ENCODE data around the gene BABAM2. TPM values are rescaled to one million over a fixed set of nuclear protein-coding genes. Genes with fewer than 3 reads are reported as not detected.

BABAM2 gene
- total and polyA plus RNA-seq, 2 experiments from 2014 or later: 17.8 to 21.5 TPM

DNA sequence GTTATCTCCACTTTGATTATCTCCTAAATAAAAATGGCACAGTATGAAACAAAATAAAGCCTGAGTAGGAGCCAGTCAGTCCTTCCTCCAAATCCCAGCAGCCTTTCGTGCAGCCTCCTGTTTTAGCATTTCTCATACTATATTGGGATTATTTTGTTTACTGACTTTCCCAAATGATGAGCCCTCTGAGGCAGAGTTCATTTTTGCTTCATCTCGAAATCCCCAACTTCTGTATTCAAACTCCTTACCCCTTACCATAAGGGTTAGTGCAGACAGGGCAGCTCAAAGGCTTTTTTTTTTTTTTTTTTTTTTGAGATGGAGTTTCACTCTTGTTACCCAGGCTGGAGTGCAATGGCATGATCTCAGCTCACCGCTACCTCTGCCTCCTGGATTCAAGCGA, 388.8 kb downstream of the BABAM2 start (continued):
- TF ChIP-seq, protein P1, sequence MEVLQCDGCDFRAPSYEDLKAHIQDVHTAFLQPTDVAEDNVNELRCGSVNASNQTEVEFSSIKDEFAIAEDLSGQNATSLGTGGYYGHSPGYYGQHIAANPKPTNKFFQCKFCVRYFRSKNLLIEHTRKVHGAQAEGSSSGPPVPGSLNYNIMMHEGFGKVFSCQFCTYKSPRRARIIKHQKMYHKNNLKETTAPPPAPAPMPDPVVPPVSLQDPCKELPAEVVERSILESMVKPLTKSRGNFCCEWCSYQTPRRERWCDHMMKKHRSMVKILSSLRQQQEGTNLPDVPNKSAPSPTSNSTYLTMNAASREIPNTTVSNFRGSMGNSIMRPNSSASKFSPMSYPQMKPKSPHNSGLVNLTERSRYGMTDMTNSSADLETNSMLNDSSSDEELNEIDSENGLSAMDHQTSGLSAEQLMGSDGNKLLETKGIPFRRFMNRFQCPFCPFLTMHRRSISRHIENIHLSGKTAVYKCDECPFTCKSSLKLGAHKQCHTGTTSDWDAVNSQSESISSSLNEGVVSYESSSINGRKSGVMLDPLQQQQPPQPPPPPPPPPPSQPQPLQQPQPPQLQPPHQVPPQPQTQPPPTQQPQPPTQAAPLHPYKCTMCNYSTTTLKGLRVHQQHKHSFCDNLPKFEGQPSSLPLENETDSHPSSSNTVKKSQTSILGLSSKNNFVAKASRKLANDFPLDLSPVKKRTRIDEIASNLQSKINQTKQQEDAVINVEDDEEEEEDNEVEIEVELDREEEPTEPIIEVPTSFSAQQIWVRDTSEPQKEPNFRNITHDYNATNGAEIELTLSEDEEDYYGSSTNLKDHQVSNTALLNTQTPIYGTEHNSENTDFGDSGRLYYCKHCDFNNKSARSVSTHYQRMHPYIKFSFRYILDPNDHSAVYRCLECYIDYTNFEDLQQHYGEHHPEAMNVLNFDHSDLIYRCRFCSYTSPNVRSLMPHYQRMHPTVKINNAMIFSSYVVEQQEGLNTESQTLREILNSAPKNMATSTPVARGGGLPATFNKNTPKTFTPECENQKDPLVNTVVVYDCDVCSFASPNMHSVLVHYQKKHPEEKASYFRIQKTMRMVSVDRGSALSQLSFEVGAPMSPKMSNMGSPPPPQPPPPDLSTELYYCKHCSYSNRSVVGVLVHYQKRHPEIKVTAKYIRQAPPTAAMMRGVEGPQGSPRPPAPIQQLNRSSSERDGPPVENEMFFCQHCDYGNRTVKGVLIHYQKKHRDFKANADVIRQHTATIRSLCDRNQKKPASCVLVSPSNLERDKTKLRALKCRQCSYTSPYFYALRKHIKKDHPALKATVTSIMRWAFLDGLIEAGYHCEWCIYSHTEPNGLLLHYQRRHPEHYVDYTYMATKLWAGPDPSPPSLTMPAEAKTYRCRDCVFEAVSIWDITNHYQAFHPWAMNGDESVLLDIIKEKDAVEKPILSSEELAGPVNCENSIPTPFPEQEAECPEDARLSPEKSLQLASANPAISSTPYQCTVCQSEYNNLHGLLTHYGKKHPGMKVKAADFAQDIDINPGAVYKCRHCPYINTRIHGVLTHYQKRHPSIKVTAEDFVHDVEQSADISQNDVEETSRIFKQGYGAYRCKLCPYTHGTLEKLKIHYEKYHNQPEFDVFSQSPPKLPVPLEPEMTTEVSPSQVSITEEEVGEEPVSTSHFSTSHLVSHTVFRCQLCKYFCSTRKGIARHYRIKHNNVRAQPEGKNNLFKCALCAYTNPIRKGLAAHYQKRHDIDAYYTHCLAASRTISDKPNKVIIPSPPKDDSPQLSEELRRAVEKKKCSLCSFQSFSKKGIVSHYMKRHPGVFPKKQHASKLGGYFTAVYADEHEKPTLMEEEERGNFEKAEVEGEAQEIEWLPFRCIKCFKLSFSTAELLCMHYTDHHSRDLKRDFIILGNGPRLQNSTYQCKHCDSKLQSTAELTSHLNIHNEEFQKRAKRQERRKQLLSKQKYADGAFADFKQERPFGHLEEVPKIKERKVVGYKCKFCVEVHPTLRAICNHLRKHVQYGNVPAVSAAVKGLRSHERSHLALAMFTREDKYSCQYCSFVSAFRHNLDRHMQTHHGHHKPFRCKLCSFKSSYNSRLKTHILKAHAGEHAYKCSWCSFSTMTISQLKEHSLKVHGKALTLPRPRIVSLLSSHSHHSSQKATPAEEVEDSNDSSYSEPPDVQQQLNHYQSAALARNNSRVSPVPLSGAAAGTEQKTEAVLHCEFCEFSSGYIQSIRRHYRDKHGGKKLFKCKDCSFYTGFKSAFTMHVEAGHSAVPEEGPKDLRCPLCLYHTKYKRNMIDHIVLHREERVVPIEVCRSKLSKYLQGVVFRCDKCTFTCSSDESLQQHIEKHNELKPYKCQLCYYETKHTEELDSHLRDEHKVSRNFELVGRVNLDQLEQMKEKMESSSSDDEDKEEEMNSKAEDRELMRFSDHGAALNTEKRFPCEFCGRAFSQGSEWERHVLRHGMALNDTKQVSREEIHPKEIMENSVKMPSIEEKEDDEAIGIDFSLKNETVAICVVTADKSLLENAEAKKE (CRISPR knock-in tag; IDR thresholded peaks at IDR 0.05): no peak
- TF ChIP-seq ZNF331 (CRISPR knock-in tag; IDR thresholded peaks at IDR 0.05; ENCODE audit: low read depth): no peak

DNA sequence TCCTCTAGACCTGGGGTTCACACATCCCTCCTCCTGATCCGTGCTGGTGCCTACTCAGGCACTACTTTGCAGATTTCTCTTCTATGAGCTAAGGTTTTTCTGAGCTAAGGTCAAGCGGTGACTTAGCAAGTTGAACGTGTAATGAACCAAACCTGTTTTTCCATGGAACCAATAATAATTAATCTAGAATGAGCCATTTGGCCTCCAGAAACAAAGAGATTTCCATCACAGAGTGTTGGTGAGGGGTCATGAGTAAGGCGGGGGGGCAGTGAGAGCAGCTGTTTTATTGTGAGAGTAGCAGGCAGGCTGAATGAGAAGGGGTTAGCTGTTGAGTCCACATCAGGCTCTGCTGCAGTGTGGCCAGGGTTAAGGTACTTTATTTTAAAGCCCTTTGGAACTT, 390.1 kb downstream of the BABAM2 start:
- Mint-ChIP-seq H3K4me1 (no peaks in the 10 kb centered on the region; the same call in 2 of the 3 replicates), H3K27ac (peak overlapping the region; percentile 33), H3K27me3 (ENCODE audit: insufficient read depth, low read depth, poor library complexity) (peaks cover 5% of the 10 kb centered on the region), H3K4me3 (no peak overlapping the region), H3K36me3 (ENCODE audit: low read depth) (no peaks in the 10 kb centered on the region), H3K9me3 (no peaks in the 10 kb centered on the region)
- H3K4me1 ChIP-seq (ENCODE audit: insufficient read depth): no peaks in the 10 kb centered on the region
- H4K20me1 ChIP-seq (replicated peaks; ENCODE audit: insufficient read depth): no peaks in the 10 kb centered on the region
- H2AFZ ChIP-seq: no peak overlapping the region
- no peak for DNase-seq (ENCODE audit: low spot score)
- no peak for ATAC-seq
- no peaks in the 10 kb centered on the region for H3K79me2 ChIP-seq (replicated peaks; ENCODE audit: insufficient read depth)
- no peaks in the 10 kb centered on the region for H3K27me3 ChIP-seq (ENCODE audit: insufficient read depth)
- H3F3A ChIP-seq (replicated peaks; ENCODE audit: low read depth): no peaks in the 10 kb centered on the region
- no peak overlapping the region for H3K4me2 ChIP-seq
- H3K9me2 ChIP-seq (ENCODE audit: insufficient read depth): no peaks in the 10 kb centered on the region
- no peaks in the 10 kb centered on the region for H3K36me3 ChIP-seq (ENCODE audit: insufficient read depth)
- H3K4me3 ChIP-seq: no peak overlapping the region
- H3K27ac ChIP-seq (ENCODE audit: low read depth): no peak overlapping the region
- TF ChIP-seq EZH2 (IDR thresholded peaks at IDR 0.05; ENCODE audit: low read depth, unreplicated experiment) (no peak), NANOG (IDR thresholded peaks at IDR 0.05; ENCODE audit: borderline replicate concordance) (no peak), STAT1 (IDR thresholded peaks at IDR 0.05; ENCODE audit: unreplicated experiment) (no peak), POLR2AphosphoS5 (IDR thresholded peaks at IDR 0.05; ENCODE audit: low read depth) (no peak), ZNF331 (CRISPR knock-in tag; IDR thresholded peaks at IDR 0.05; ENCODE audit: low read depth) (no peak), ZNF114 (CRISPR knock-in tag; IDR thresholded peaks at IDR 0.05) (no peak), JUNB (IDR thresholded peaks at IDR 0.05; ENCODE audit: unreplicated experiment) (no peak)
- TF ChIP-seq, protein P1 (CRISPR knock-in tag; IDR thresholded peaks at IDR 0.05): no peak
- TF ChIP-seq, protein P2, sequence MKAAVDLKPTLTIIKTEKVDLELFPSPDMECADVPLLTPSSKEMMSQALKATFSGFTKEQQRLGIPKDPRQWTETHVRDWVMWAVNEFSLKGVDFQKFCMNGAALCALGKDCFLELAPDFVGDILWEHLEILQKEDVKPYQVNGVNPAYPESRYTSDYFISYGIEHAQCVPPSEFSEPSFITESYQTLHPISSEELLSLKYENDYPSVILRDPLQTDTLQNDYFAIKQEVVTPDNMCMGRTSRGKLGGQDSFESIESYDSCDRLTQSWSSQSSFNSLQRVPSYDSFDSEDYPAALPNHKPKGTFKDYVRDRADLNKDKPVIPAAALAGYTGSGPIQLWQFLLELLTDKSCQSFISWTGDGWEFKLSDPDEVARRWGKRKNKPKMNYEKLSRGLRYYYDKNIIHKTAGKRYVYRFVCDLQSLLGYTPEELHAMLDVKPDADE (IDR thresholded peaks at IDR 0.05): no peak
